Peyer's patch (tissue), 4 donors: Measurements from ENCODE around the gene ABCD3. TPM values are rescaled to one million over a fixed set of nuclear protein-coding genes. Genes with fewer than 3 reads are reported as not detected.
A peak's percentile ranks its signal among the peaks of the same experiment; 100 is the strongest.

Source experiments
- DNase-seq, 3 donors: peaks; one replicate each; pipeline ENCODE4 v3.0.0-alpha.2; 2017 to 2019
- H3K27ac ChIP-seq, 4 donors: fragments of 200-600 bp; sonication (generic); one replicate each; pipeline ENCODE4 v1.5.1; 2016 to 2019
- H3K27me3 ChIP-seq, 2 donors: fragments of 200-600 bp; sonication (generic); one replicate each; pipeline ENCODE4 v1.5.1; 2019
- H3K36me3 ChIP-seq, 3 donors: fragments of 200-600 bp; sonication (generic); one replicate each; pipeline ENCODE4 v1.5.1; 2016 to 2019
- H3K4me1 ChIP-seq, 4 donors: fragments of 200-600 bp; sonication (generic); one replicate each; pipeline ENCODE4 v1.5.1; 2016 to 2019
- H3K4me3 ChIP-seq, 4 donors: fragments of 200-600 bp; sonication (generic); 1 replicate in 3 of 4; 2 replicates in 1 of 4; pipeline ENCODE4 v1.5.1; 2016 to 2019; ENCODE audit warnings: mild to moderate bottlenecking in 1 of 4
- H3K9me3 ChIP-seq, 4 donors: fragments of 200-600 bp; sonication (generic); one replicate each; pipeline ENCODE4 v1.5.1; 2016 to 2019; ENCODE audit warnings: mild to moderate bottlenecking in 1 of 4
- CTCF ChIP-seq, 6 experiments: fragments of 450-650 bp in 4 of 6; fragments of 200-600 bp in 2 of 6; sonication (generic) in 1 of 6; IDR thresholded peaks; one replicate each; pipeline ENCODE4 v1.5.1; 2017 to 2019; ENCODE audit warnings: antibody characterized with exemption in 6 of 6, mild to moderate bottlenecking in 3 of 6, moderate library complexity in 1 of 6
- POLR2A ChIP-seq, 2 donors: fragments of 450-650 bp; IDR thresholded peaks; one replicate each; pipeline ENCODE4 v1.5.1; 2017; ENCODE audit warnings: antibody characterized with exemption in 2 of 2, mild to moderate bottlenecking in 2 of 2, moderate library complexity in 2 of 2
- total RNA-seq, 4 donors: library from RNA; depleted of rRNA; stranded (reverse); fragments of >200 nt; gene quantifications; one replicate each; pipeline ENCODE4 v1.1.0, GENCODE V29; 2016

ABCD3 gene
- total RNA-seq, 4 donors from 2014 or later = 22.3 to 66.6 (median 57.0) TPM

- DNase-seq = no peak
- TF ChIP-seq POLR2A (IDR thresholded peaks at IDR 0.05) = no peak
- TF ChIP-seq CTCF (IDR thresholded peaks at IDR 0.05) = no peak
- no peaks in the 10 kb centered on the region for H3K27me3 ChIP-seq
- H3K4me3 ChIP-seq = no peak overlapping the region
- no peak overlapping the region for H3K27ac ChIP-seq
- no peaks in the 10 kb centered on the region for H3K36me3 ChIP-seq
- H3K9me3 ChIP-seq = no peaks in the 10 kb centered on the region
- no peaks in the 10 kb centered on the region for H3K4me1 ChIP-seq
Measured at GRCh38 chr1:94408104-94408830, 9.9 kb upstream of the ABCD3 start.

- H3K27ac ChIP-seq = no peak overlapping the region
- no peak for DNase-seq
- H3K4me1 ChIP-seq = no peaks in the 10 kb centered on the region
- TF ChIP-seq POLR2A (IDR thresholded peaks at IDR 0.05) (no peak), CTCF (IDR thresholded peaks at IDR 0.05) (no peak)
- no peak overlapping the region for H3K4me3 ChIP-seq
- H3K36me3 ChIP-seq = no peaks in the 10 kb centered on the region
- no peaks in the 10 kb centered on the region for H3K27me3 ChIP-seq
- no peaks in the 10 kb centered on the region for H3K9me3 ChIP-seq
Measured at GRCh38 chr1:94411237-94411636, 7.0 kb upstream of the ABCD3 start.

GRCh38 chr1:94413311-94413710 is 4.9 kb upstream of the ABCD3 start:
- Histone ChIP-seq H3K27ac (no peak overlapping the region), H3K36me3 (no peaks in the 10 kb centered on the region), H3K4me3 (no peak overlapping the region), H3K27me3 (no peaks in the 10 kb centered on the region), H3K9me3 (no peaks in the 10 kb centered on the region), H3K4me1 (peaks cover 0 to 8% (median 0%) of the 10 kb centered on the region in 4 donors)
- TF ChIP-seq POLR2A (IDR thresholded peaks at IDR 0.05) (no peak), CTCF (IDR thresholded peaks at IDR 0.05) (no peak)
- DNase-seq = no peak

GRCh38 chr1:94416901-94417727 is 1.1 kb upstream of the ABCD3 start:
- H3K4me3 ChIP-seq = peak overlapping the region; percentile 60 to 93 (median 76)
- peaks cover 0 to 26% (median 3%) of the 10 kb centered on the region in 4 donors for H3K4me1 ChIP-seq
- DNase-seq = peak in 1 of 3 donors; percentile 49
- H3K36me3 ChIP-seq = no peaks in the 10 kb centered on the region
- H3K27ac ChIP-seq = peak overlapping the region; percentile 77 to 93 (median 88)
- H3K27me3 ChIP-seq = no peaks in the 10 kb centered on the region
- no peaks in the 10 kb centered on the region for H3K9me3 ChIP-seq
- TF ChIP-seq POLR2A (IDR thresholded peaks at IDR 0.05) = no peak
- no peak for TF ChIP-seq CTCF (IDR thresholded peaks at IDR 0.05)

- TF ChIP-seq CTCF (IDR thresholded peaks at IDR 0.05) = no peak
- TF ChIP-seq POLR2A (IDR thresholded peaks at IDR 0.05) = no peak
- H3K27ac ChIP-seq = peak overlapping the region; percentile 77 to 93 (median 88)
- no peaks in the 10 kb centered on the region for H3K27me3 ChIP-seq
- no peak for DNase-seq
- no peaks in the 10 kb centered on the region for H3K9me3 ChIP-seq
- H3K4me1 ChIP-seq = peaks cover 0 to 31% (median 3%) of the 10 kb centered on the region in 4 donors
- H3K4me3 ChIP-seq = peak overlapping the region; percentile 60 to 93 (median 76)
- H3K36me3 ChIP-seq = no peaks in the 10 kb centered on the region
Measured at GRCh38 chr1:94417728-94417977, 536 bp upstream of the ABCD3 start.
